Esophagus muscularis mucosa (tissue), 4 donors: ENCODE results near the gene PLD4. TPM values are rescaled to one million over a fixed set of nuclear protein-coding genes. Genes with fewer than 3 reads are reported as not detected.

Experiments used
- DNase-seq: peaks from one replicate; pipeline ENCODE4 v3.0.0-alpha.2; 2017; ENCODE audit errors: extremely low spot score
- H3K27ac ChIP-seq, 4 donors: fragments of 200-600 bp; sonication (generic); replicated peaks in 1 of 4; 1 replicate in 3 of 4; 2 replicates in 1 of 4; pipeline ENCODE4 v1.5.1; 2016 to 2019; ENCODE audit warnings: mild to moderate bottlenecking in 1 of 4
- H3K27me3 ChIP-seq, 4 donors: fragments of 200-600 bp; sonication (generic); one replicate each; pipeline versions ENCODE4 v1.5.1 to v1.6.0; 2016 to 2019
- H3K36me3 ChIP-seq, 4 donors: fragments of 200-600 bp; sonication (generic); one replicate each; pipeline ENCODE4 v1.5.1; 2016 to 2019
- H3K4me1 ChIP-seq, 4 donors: fragments of 200-600 bp; sonication (generic); one replicate each; pipeline ENCODE4 v1.5.1; 2016 to 2019
- H3K4me3 ChIP-seq, 4 donors: fragments of 200-600 bp; sonication (generic); 1 replicate in 2 of 4; 2 replicates in 2 of 4; pipeline ENCODE4 v1.5.1; 2016 to 2019; ENCODE audit warnings: mild to moderate bottlenecking in 4 of 4, moderate library complexity in 1 of 4
- H3K9me3 ChIP-seq, 4 donors: fragments of 200-600 bp; sonication (generic); 1 replicate in 3 of 4; 2 replicates in 1 of 4; pipeline ENCODE4 v1.5.1; 2016 to 2019
- EP300 ChIP-seq: sonication (generic); formaldehyde crosslinking; IDR thresholded peaks from one replicate; pipeline ENCODE4 v1.6.1; 2017; ENCODE audit warnings: antibody characterized with exemption
- POLR2A ChIP-seq: fragments of 450-650 bp; IDR thresholded peaks from one replicate; pipeline ENCODE4 v1.6.1; 2017; ENCODE audit warnings: antibody characterized with exemption, moderate library complexity, mild to moderate bottlenecking, low read depth
- POLR2AphosphoS5 ChIP-seq, 2 donors: sonication (generic); formaldehyde crosslinking; IDR thresholded peaks; one replicate each; pipeline ENCODE4 v1.6.1; 2017; ENCODE audit warnings: antibody characterized with exemption in 2 of 2
- WGBS: methylation state at CpG from one replicate; pipeline ENCODE4 v1.1.5; 2018; 5-methylcytosine and 5-hydroxymethylcytosine counted together
- intact Hi-C: fragments of 100-400 bp; cut with DNase I; formaldehyde crosslinking; loops from one replicate; pipeline ENCODE4 v1.15.1; 2023
- total RNA-seq, 4 donors: library from RNA; depleted of rRNA; stranded (reverse); fragments of >200 nt; gene quantifications; one replicate each; pipeline versions ENCODE4 v1.1.0 to v1.2.1, GENCODE V29; 2016
- TF ChIP-seq, protein P1 (sequence below), 3 experiments: fragments of 200-600 bp in 2 of 3; fragments of 450-650 bp in 1 of 3; sonication (generic) in 2 of 3; IDR thresholded peaks; one replicate each; pipeline ENCODE4 v1.5.1; 2017 to 2019; ENCODE audit warnings: antibody characterized with exemption in 3 of 3, mild to moderate bottlenecking in 2 of 3, moderate library complexity in 1 of 3

PLD4 gene
- total RNA-seq, 4 donors from 2014 or later = under 0.01 to 0.50 (median 0.15) TPM

GRCh38 chr14:104877066-104877805 is 47.4 kb upstream of the PLD4 start:
- Histone ChIP-seq H3K9me3 (no peaks in the 10 kb centered on the region), H3K36me3 (peaks cover 8 to 53% (median 33%) of the 10 kb centered on the region in 4 donors), H3K27ac (no peak overlapping the region), H3K27me3 (no peaks in the 10 kb centered on the region), H3K4me1 (peaks cover 3 to 22% (median 14%) of the 10 kb centered on the region in 4 donors), H3K4me3 (no peak overlapping the region)
- DNase-seq = no peak
- no CpG with 5 or more reads among the region's 14 CpGs for WGBS
- intact Hi-C loops = no loop called here
- TF ChIP-seq EP300 = no peak
- TF ChIP-seq, protein P1, sequence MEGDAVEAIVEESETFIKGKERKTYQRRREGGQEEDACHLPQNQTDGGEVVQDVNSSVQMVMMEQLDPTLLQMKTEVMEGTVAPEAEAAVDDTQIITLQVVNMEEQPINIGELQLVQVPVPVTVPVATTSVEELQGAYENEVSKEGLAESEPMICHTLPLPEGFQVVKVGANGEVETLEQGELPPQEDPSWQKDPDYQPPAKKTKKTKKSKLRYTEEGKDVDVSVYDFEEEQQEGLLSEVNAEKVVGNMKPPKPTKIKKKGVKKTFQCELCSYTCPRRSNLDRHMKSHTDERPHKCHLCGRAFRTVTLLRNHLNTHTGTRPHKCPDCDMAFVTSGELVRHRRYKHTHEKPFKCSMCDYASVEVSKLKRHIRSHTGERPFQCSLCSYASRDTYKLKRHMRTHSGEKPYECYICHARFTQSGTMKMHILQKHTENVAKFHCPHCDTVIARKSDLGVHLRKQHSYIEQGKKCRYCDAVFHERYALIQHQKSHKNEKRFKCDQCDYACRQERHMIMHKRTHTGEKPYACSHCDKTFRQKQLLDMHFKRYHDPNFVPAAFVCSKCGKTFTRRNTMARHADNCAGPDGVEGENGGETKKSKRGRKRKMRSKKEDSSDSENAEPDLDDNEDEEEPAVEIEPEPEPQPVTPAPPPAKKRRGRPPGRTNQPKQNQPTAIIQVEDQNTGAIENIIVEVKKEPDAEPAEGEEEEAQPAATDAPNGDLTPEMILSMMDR (IDR thresholded peaks at IDR 0.05) = no peak
- TF ChIP-seq POLR2A = no peak
- TF ChIP-seq POLR2AphosphoS5 (IDR thresholded peaks at IDR 0.05) = no peak

DNA sequence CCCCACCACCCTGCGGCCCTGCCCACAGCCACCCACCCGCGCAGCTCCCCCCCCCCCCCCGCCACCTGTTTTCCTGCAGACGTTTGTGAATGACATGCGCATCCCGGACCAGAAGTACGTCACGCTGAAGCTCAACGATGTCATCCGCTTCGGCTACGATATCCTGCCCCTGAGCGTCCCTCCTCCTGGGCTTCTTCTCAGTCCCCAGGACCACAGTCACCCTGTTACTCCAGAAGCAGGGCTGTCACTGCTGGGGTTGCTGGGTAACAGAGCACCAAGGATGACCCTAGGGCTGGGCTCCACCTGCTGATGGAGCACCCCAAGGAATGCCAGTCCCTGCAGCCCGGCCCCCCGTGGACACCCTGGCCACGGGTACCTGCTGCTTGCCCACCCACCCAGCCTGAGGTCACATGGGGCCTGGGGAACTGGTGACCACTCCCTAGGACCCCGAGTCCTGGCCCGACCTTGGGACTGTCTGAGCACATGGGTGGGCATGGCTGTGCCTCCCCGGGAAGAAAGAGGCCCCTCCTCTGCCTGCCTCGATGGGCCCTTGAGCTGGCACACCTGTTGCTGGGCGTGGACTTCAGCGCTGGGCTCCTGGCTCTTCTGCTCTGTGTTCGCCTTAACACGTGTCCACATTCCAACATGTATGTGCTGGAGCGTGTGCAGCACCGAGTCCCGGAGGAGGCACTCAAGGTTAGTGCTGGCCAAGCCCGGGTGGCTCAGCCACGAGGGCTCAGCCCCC is 46.7 kb upstream of the PLD4 start:
- Histone ChIP-seq H3K4me3 (no peak overlapping the region), H3K27ac (no peak overlapping the region), H3K9me3 (no peaks in the 10 kb centered on the region), H3K36me3 (peaks cover 8 to 61% (median 37%) of the 10 kb centered on the region in 4 donors), H3K4me1 (peaks cover 3 to 15% (median 7%) of the 10 kb centered on the region in 4 donors), H3K27me3 (no peaks in the 10 kb centered on the region)
- DNase-seq = no peak
- WGBS = 68% methylated on average over 17 of the region's 30 CpGs
- intact Hi-C loops = no loop called here
- TF ChIP-seq, protein P1 (IDR thresholded peaks at IDR 0.05) = no peak
- TF ChIP-seq POLR2A = no peak
- TF ChIP-seq EP300 = no peak
- TF ChIP-seq POLR2AphosphoS5 (IDR thresholded peaks at IDR 0.05) = no peak

DNA sequence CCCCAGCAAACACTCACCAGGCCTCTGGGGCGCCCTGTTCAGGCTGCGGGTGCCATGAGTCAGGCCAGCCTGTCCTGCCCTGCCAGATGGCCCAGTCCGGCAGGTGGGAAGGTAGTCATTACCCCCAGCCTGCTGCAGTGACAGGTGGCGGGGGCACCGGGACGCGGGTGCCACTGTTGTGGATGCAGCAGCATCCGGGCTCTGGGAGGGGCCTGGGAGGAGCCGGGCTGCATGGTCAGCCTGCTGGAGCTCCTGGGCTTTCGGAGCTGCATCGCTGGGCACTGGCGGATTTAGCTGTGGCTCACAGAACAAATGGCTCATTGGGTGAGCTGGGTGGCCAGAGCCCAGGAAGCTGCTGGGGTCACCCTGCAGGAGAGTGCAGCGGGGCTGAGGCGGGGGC is 46.1 kb upstream of the PLD4 start:
- Histone ChIP-seq H3K4me1 (peaks cover 0 to 9% (median 3%) of the 10 kb centered on the region in 4 donors), H3K9me3 (no peaks in the 10 kb centered on the region), H3K4me3 (no peak overlapping the region), H3K36me3 (peaks cover 8 to 67% (median 43%) of the 10 kb centered on the region in 4 donors), H3K27ac (no peak overlapping the region), H3K27me3 (no peaks in the 10 kb centered on the region)
- intact Hi-C loops = no loop called here
- TF ChIP-seq, protein P1 (IDR thresholded peaks at IDR 0.05) = no peak
- TF ChIP-seq POLR2A = no peak
- no peak for TF ChIP-seq EP300
- no peak for TF ChIP-seq POLR2AphosphoS5 (IDR thresholded peaks at IDR 0.05)
- DNase-seq = no peak
- 98% methylated on average over 11 of the region's 14 CpGs for WGBS

- Histone ChIP-seq H3K9me3 (no peaks in the 10 kb centered on the region), H3K4me1 (peaks cover 0 to 4% (median 2%) of the 10 kb centered on the region in 4 donors), H3K27ac (no peak overlapping the region), H3K27me3 (no peaks in the 10 kb centered on the region), H3K36me3 (peaks cover 8 to 75% (median 51%) of the 10 kb centered on the region in 4 donors), H3K4me3 (no peak overlapping the region)
- TF ChIP-seq, protein P1 (IDR thresholded peaks at IDR 0.05) = no peak
- TF ChIP-seq POLR2AphosphoS5 (IDR thresholded peaks at IDR 0.05) (no peak), POLR2A (no peak), EP300 (no peak)
- intact Hi-C loops = no loop called here
- WGBS = 88% methylated on average over 18 of the region's 29 CpGs
- no peak for DNase-seq
Observed at GRCh38 chr14:104879201-104879982, 45.3 kb upstream of the PLD4 start.
